Left renal pelvis (tissue), 4 donors: ENCODE measurements around the gene CCDC89. TPM values are rescaled to one million over a fixed set of nuclear protein-coding genes. Genes with fewer than 3 reads are reported as not detected.
"Not testable (repeated sequence)": the region's sequence is repeated elsewhere in the genome, so short reads cannot be mapped to it uniquely, and the experiment has no call there.

Source experiments
- DNase-seq, 4 donors: peaks; one replicate each; pipeline ENCODE4 v3.0.0-alpha.2; 2013; ENCODE audit warnings: low read depth in 4 of 4, low spot score in 3 of 4
- polyA plus RNA-seq, 4 donors: library from polyadenylated mRNA; unstranded; fragments of 120-200 nt; gene quantifications; one replicate each; pipeline ENCODE4 v1.2.1, GENCODE V29; 2013; ENCODE audit not compliant: insufficient read length in 4 of 4

The CCDC89 gene
- polyA plus RNA-seq, 4 donors, result 3.0 to 3.9 (median 3.3) TPM

DNA sequence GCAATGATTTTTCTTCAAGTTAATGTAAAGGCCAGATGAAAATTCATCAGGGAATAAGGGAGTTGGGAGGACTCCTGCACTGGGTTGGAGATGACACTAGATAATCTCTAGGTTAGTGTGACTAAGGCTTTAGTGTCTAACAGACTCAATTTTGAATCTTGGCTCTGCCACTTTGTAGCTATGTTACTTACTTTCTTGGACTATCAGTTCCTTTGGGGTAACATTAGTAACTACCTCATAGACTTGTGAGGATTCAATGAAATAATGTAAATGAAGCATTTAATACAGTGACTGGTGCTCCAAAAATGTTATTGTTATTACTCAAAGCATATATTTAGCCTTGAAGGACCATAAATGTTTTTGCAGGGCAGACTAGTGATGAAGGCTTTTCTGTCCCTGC is 9.6 kb upstream of the CCDC89 start:
- no peak for DNase-seq

DNA sequence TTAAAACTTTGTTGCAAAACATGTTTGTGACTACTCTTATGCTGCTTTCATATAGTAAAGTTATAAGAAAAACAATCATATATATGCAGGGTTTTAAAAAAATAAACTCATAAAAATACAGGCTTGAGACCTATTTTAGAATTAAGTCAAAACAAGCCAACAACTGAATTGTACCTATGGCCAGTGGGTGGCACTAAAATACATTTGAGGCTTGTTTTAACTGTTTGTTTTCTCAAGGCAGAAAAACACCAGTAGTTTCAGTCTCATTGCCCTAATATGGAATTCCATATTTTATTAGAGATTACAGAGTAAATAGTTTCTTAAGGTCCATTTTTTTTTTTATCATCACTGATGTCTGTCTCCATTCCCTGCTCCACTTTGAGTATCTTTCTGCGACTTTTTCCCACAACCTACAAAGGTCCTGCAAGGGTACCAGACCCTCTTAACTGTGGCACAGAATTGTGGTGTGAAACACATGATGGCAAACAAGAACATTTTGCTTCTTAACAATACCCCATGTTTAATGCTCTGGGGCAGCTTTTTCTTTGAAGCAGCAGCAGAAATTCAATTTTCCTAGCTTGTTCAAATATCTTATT is 8.5 kb upstream of the CCDC89 start:
- no peak for DNase-seq

DNA sequence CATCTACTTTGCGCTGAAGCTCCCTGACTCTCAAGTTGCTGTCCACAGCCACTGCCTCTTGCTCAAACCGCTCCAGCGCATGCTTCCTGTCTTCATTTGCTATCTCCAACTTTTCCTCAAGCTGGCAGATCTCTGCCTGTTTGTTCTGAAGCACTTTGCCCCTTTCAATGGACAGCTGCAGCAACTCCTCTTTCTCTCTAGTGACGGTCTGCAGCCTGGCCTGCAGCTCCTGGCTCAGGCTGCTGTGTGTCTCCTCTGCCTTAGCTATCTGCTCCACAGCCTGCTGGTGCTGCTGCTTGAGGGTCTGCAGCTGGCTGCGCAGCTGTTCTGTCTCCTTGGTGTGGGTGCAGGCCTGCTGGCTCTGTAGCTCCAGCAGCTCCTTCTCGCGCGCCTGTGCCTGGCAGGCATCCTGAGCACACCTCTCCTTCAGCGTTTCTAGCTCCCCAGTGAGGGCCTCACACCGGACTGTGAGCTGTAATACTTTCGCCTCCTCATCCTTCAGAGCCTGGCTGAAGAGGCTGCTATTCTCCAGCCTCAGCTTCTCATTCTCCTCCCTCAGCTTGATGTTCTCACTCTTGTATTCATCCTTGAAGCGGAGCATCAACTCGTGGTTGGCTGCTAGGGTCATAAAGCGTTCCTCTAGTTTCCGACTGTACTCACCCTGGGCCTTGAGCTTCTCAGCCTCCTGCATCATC is 723 bp downstream of the CCDC89 start:
- DNase-seq, result peak in 1 of 4 donors; percentile 60

DNA sequence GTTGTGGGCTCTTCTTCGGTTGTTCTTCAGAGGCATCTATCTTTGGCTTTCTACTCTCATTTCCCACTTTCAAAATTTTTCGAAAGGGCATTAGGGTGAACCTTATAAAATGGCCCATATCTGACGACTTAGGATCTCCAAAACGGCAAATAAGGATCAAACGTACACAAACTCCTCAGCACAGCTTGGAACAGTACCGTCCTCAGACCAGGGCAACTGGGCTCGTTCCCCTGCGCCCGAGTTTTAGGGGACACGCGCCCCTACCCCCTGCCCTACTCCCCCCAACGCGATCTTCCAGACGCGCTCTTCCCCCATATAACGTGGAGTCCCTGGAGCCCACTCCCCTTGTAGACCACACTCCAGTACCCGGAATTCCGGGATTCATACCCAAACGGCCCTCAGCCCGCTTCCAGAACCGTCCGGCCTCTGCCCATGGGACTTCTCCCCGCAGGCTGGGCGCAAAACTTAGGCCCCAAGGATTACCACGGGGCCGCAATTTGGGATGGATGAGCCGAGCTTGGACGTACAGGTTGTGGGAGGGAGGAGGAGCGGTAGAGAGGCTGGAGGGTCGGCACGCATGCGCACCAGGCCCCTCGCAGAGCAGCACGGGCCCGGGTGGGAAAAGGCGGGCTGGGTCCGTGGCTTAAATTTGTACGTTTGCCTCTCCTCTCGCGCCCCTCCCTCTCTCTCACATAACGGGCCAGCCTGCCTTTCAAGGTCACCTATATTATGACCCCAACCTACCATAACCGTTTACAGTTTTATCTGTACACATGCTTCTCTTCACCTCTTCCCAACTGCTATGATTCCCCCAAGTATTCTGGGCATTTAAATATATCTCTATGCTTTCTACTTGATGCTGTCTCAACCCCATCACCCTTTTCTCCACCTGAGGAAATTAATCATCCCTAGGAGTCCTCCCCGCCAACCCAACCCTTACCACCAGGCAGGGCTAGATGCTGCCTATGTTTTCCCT is 3.4 kb downstream of the CCDC89 start:
- DNase-seq, result no peak

DNA sequence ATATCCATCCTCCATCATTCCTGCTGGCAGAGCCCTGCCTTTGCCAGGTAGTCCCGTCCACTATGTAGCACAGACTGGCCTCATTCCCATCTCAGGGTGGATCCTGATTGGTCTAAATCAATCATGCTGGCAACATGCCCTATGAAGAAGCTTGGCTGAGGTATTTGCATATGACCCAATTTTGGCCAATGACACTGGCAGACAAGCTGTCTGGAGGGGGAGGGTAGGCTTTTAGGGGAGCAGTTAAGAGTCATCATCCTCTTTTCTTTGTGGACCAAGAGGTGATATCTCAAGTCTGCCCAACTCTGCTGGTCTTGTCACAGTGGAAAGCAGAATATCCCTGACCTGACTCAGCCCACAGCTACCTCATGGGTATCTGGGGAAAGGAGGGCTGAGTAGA is 5.1 kb downstream of the CCDC89 start:
- DNase-seq, result no peak

DNA sequence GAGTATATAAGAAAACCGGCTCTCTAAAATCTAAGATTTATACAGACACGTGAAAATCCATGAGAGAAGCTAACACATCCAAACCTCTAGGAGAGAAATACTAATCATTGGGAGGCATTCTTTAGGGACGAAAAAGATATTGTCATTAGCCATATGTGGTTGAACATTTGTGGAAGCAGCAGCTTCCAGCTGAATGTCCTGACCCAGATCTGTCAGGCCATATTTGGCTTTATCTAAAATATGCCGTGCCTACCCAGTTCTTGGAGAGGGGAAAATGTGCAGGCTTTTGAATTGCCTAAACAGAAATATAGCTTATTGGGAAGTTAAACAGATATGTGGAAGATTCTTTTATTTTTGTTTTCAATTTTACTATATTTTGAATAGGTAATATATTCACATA is 6.4 kb downstream of the CCDC89 start:
- no peak for DNase-seq

DNA sequence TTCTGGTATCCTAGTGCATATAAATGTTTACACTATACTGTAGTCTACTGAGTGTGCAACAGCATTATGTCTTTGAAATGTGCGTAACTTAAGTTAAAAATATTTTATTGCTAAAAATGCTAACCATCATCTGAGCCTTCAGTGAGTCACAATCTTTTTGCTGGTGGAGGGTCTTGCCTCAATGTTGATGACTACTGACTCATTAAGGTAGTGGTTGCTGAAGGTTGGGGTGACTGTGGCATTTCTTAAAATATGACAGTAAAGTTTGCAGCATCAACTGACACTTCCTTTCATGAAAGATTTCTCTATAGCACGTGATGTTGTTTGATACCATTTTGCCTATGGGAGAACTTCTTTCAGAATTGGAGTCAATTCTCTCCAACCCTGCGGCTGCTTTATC is 12.6 kb downstream of the CCDC89 start:
- no peak for DNase-seq

DNA sequence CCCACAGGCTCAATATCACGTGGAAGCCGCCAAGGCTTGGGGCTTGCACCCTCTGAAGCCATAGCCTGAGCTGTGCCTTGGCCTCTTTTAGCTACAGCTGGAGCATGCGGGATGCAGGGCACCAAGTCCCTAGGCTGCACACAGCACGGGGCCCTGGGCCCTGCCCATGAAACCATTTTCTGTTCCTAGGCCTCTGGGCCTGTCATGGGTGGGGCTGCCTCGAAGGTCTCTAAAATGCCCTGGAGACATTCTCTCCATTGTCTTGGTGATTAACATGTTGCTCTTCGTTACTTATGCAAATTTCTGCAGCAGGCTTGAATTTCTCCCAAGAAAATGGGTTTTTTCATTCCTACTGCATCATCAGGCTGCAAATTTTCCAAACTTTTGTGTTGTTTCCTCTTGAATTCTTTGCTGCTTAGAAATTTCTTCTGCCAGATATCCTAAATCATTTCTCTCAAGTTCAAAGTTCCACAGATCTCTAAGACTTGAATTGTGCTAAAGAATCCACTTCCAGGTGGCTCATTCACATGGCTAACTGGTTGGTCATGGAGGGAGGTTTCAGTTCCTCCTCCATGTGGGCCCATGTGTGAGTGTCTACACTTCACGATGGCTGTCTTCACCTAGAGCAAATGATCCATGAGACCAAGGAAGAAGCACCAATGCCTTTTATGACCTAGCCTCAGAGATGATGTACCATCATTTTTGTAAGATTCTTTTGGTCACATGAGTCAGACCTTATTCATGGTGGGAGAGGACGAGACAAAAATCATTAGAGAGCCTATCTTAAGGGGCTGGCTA is 13.7 kb downstream of the CCDC89 start:
- DNase-seq, result no peak

DNA sequence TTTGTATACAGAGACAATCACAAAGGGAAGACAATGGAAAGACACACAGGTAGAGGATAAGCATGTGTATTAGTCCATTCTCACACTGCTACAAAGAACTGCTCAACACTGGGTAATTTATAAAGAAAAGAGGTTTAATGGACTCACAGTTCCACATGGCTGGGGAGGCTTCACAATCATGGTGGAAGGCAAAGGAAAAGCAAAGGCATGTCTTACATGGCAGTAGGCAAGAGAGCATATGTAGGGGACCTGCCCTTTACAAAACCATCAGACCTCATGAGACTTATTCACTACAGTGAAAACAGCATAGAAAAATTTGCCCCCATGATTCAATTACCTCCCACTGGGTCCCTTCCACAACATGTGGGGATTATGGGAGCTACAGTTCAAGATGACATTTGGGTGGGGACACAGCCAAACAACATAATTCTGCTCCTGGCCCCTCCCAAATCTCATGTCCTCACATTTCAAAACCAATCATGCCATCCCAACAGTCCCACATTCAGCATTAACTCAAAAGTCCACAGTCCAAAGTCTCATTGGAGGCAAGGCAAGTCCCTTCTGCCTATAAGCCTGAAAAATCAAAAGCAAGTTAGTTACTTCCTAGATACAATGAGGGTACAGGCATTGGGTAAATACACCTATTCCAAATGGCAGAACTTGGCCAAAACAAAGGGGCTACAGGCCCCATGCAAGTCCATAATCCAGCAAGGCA is 14.9 kb downstream of the CCDC89 start:
- DNase-seq, result not testable (repeated sequence)

DNA sequence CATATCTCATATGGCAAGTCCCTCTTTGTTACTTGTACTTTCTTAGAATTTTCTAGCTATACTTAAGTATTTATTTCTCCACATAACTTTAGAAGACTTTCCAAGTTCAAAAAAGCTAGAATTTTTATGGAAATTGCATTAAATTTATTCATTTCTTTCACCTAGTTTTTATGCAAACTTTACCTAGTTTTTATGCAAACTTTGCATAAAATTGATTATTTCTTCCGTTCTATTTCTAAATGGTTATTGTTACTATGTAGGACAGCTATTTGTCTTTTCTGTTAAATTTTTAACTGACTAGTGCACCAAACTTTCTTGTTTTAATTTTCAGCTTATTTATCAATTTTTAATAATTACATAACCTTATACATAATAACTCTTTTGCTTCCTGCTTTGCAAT is 17.8 kb downstream of the CCDC89 start:
- no peak for DNase-seq

DNA sequence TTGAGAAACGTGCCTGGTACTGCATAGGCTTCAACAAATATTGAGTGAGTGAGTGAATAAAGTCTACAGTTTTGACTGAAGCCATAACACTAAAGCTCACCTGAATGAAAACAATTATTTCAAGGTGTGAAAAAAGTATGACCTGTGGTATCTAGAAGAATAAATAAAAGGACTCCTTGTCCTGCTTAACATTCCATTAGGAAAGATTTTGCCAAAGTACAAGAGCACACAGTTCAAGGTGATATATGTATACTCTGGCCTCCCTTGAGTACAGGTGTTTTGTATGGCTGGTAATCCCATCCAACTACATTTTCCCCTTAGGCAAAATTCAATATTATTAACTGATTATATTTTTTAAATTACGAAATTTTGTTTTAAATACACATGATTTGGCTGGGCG is 19.3 kb downstream of the CCDC89 start:
- no peak for DNase-seq

DNA sequence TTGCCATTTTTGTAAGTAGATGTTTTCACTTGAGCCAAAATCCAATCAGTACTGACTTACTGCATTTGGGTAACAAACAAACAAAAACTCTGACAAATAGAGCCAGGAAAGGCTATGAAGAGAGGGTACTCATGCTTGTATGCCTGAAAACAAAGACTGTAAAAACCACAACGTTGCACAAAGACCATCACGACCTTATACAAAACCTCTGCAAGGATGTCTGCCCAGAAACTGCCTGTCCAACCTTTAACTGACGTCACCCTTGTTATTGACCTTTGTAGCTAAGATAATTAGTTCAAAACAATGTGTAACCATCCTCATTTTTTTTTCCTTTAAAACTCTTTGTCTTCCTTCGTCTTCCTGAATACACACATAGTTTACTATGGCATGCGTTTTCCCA is 20.3 kb downstream of the CCDC89 start:
- DNase-seq, result no peak

DNA sequence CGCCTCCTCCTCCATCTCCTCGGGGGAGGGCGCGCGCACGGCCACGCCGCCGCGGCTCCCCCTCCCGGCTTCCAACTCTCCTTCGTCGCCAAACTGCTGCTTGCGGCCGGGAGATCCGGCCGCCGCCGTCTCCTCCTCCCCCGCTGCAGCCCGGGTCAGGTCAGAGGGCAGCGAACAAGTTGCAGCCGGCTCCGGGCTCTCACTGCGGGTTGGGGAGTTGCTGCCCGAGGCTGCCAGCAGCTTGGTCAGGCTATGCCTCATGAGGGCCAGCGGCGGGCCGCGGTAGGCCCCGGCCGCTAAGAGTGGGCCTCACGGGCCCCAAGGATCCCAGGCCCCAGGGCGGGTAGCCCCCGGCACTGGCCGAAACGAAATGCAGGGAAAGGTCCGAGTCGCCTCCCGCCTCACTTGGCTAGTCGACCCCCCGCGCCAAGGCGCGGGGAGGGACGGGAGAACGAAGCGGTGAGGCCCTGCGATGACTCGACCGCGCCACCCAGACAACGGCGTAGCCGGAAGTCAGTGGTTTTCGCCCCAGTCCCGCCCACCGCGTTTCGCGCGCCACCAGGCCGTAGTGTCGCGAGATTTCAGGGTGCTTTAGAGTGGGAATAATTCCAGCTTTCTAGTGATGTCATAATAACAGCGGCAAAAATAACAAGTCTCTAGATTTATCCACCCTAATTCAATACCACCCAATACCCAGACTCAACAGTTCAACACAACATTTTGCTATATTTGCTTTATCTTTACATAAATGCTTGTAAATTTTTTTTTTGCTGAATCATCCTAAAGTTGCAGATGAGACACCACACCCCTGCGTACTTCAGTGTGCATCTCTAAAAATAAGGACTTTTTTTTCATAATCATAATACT is 21.1 kb downstream of the CCDC89 start, which contains the start of gene CREBZF:
Gene CREBZF, minus strand, starts transcription at position 515 of the 867 bp plus-strand sequence. Its CDS starts 254 bp downstream, at position 261.
- DNase-seq, result peak; percentile 89 to 92 (median 92)

DNA sequence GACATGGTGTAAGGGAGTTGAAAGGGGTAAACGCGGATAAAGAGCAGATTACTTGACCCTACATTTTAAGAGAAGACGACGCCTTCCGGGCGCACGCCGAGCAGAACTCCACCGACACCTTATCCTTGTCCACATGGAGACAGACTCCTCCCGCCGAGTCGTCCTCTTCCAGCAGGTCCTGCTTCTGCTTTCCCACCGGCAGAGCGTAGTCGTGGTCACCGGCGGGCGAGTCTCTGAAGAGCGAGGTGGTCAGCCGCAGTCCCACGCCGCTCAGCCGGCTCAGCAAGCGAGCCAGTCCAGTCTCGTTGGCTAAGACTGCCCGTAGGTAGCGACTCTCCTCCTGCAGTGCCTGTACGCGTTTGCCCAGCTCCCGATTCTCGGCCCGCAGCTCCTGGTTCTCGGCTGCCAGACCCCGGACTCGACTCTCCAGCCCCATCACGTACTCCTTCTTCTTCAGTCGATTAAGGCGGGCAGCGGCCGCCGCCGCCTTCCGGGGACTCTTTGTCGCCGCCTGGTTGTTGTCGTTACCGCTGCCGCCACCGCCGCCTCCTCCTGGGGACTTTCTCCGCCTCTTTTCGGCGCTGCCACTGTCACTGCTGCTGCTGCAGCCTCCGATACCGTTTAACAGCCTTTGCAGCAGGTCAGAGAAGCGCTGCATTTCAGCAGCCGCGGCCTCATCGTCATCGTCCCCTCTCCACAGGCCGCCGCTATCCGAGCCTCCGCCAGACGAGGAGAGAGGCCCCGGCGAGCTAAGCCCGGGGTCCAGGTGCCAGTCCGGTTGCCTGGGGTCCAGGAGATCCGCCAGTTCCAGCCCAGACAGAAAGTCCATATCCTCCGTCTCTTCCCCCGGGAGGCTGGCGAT is 22.0 kb downstream of the CCDC89 start:
- peak in 2 of 4 donors; percentile 69 for DNase-seq

DNA sequence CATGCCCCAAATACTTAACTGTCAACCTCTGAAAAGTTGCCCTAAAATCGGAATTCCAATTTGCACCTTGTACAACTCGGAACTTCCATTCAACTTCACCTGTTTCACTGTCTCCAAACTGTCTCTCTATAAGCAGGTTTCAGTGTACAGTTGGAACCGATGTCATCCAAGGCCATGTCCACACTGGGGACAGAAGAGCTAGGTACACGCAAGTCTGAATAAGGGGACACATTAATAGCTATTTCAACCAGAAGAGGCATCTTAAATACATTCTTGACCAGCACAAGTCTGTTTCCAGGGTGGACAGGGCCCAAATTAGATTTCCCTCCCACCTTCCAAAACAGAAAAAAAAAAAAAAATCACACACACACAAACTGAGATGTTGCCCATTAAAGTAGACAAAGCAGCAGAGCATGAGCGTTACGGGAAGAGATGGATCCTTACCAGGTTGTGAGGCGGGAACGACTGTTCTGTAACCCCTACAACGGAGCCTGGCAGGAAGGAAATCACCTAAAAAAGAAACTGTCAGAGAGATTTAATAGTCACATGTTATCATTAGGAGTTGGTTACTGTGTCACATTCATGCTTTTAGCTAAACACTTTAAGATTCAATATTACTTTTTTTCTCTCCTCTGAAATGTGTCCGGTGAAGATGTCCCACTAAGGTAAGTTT is 22.8 kb downstream of the CCDC89 start:
- no peak for DNase-seq

DNA sequence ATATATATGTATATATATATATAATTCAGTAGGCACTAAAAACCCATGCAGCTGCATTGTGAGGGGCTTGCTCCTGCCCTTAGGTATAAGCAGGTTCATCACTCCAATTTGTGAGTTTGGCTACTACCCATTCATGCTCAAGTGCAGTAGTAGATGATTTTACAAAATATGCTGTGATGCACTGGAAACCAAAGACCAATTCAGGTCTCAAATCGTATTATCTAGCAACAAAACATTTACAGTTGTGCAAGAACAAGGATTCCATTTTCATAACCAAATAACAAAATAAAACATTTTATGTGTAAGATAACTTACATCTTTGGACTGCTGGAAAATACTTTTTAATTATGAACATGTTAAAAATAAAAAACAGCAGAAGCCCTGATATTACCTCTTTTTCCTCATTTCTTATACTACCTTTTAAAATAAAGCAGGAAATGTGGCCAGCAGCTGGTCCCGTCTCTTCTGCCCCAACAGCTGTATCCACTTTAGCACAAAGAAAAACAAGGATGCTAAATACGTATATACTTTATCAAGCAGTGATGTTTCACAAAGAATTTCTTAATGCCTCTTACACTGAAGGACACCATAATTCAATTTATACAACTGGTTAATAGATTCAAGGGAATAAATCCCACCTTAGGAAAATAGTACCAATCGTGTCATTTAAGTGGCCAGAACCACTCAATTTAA is 23.9 kb downstream of the CCDC89 start:
- no peak for DNase-seq

DNA sequence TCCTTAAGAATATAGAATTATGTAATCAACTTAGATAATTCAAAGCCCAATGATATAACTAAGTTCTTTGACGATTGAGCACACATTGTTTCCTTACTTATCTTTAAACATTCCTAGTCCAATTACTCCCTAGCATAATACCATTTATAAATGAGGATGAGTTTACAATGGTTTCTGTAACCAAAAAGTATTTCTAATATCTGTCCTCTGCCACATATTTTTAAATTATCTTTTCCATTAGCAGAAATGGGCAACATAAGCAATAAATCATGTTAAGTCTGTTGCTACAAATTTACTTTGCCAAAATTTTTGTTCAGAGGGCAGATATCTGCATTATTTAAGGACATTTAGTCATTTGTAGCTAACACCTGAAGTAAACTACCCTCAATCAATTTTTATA is 27.8 kb downstream of the CCDC89 start:
- no peak for DNase-seq
